ENCODE measurements around the gene CELF4.
"Not testable (repeated sequence)": the region's sequence is repeated elsewhere in the genome, so short reads cannot be mapped to it uniquely, and the experiment has no call there.

The CELF4 gene

DNA sequence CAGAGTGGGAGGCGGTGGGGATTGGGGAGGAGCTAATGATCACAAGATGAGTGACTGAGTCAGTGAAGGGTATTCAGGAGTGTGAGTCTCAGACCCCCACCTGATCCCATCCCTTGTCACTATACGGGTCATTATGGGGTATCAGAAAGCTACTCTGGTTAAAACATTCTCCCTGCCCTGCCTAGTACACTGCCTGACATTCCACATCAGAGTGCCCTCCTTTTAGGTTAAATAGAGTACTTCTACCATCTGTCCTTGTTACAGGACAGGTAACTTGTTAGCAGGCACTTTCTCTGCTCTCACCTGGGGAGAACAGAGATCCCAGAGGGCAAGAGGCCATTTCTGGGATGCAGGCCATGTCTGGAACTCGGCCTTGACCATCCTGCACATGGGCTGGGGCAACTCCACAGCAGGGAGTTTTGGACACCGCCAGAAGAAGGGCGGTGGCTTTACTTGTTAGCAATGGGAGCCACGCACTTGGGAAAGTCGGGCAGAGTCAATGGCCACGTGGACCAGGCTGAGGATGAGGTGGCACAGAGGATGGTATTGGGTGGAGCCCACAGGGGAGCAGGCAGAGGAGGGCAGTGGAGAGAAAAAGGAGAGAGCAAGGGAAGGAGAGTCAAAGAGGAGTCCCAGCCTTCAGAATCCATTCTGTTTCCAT, 98.5 kb downstream of the CELF4 start:
- TF ChIP-seq, protein P1, sequence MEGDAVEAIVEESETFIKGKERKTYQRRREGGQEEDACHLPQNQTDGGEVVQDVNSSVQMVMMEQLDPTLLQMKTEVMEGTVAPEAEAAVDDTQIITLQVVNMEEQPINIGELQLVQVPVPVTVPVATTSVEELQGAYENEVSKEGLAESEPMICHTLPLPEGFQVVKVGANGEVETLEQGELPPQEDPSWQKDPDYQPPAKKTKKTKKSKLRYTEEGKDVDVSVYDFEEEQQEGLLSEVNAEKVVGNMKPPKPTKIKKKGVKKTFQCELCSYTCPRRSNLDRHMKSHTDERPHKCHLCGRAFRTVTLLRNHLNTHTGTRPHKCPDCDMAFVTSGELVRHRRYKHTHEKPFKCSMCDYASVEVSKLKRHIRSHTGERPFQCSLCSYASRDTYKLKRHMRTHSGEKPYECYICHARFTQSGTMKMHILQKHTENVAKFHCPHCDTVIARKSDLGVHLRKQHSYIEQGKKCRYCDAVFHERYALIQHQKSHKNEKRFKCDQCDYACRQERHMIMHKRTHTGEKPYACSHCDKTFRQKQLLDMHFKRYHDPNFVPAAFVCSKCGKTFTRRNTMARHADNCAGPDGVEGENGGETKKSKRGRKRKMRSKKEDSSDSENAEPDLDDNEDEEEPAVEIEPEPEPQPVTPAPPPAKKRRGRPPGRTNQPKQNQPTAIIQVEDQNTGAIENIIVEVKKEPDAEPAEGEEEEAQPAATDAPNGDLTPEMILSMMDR (IDR thresholded peaks at IDR 0.05) = no peak
- no peak for DNase-seq (ENCODE audit: low spot score)
- no peak overlapping the region for H3K4me3 ChIP-seq
- no peak overlapping the region for H3K27ac ChIP-seq

DNA sequence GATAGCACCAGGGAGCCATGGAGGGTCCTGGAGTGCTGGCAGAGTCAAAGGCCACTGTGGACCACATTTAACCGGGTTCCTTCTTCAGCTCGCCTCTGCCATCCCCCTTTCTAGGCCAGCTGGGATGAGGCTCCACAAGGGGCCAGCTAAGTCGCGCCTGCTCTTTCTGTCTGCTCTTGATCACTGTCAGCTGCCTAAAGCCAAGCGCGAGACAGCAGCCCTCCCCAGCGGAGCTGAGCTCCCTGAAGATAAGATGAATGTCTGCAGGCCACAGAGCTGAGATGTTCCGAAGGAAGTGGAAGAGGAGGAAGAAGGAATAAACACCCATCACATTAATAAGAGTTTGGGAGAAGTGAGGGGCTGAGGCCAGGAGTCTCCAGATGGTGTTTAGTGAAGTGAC, 99.6 kb downstream of the CELF4 start:
- H3K27ac ChIP-seq = no peak overlapping the region
- TF ChIP-seq, protein P1 (IDR thresholded peaks at IDR 0.05) = no peak
- no peak overlapping the region for H3K4me3 ChIP-seq
- DNase-seq (ENCODE audit: low spot score) = no peak

- no peak overlapping the region for H3K27ac ChIP-seq
- H3K4me3 ChIP-seq = no peak overlapping the region
- no peak for DNase-seq (ENCODE audit: low spot score)
- TF ChIP-seq, protein P1 (IDR thresholded peaks at IDR 0.05) = no peak
Observed at GRCh38 chr18:37464257-37464656, 101.3 kb downstream of the CELF4 start.

GRCh38 chr18:37461329-37461728, 104.3 kb downstream of the CELF4 start:
- not testable (repeated sequence) for H3K27ac ChIP-seq; H3K4me3 ChIP-seq; DNase-seq (ENCODE audit: low spot score)

DNA sequence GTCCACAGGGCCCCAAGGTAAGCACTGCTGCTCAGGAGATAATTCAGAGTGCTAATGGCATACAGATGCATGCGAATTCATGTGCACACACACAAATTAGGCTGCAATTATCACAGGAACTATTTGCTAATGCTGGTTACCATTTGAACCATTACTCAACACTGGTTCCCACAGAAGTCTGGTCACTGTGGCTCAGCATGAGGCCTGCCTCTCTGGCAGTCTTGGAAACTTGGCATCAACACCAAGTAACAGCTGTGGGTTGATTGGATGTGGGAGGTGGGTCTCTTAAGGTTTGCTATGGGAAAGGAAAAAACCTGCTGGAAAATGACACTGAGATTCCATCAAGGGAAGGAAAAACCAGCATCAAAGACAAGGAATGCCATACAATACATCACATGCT, 105.0 kb downstream of the CELF4 start:
- H3K27ac ChIP-seq = no peak overlapping the region

DNA sequence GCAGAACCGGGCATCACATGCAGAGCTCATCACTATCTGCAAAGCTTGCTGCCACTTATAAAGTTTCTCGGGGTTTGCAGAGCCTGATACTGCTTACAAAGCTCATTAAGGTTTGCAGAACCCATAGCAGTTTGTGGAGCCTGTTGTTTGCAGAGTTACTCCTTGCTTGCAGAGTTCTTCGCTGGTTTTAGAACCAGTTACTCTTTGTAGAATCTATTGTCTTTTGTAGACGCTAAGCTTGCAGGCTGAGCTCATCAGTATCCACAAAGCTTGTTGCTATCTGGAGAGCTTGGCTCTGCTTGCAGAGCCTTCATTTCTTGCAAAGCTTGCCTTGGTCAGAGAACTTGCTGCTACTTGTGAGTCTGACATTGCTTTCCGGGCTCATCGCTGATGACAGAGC, 106.9 kb downstream of the CELF4 start:
- TF ChIP-seq, protein P1 (IDR thresholded peaks at IDR 0.05) = no peak
- no peak overlapping the region for H3K27ac ChIP-seq
- no peak for DNase-seq (ENCODE audit: low spot score)
- no peak overlapping the region for H3K4me3 ChIP-seq

More for the DNA sequence above, 105.0 kb downstream of the CELF4 start:
- no peak for DNase-seq (ENCODE audit: low spot score)
- TF ChIP-seq, protein P1 (IDR thresholded peaks at IDR 0.05) = no peak
- H3K4me3 ChIP-seq = no peak overlapping the region

- TF ChIP-seq, protein P1 (IDR thresholded peaks at IDR 0.05) = no peak
- no peak for DNase-seq (ENCODE audit: low spot score)
- H3K4me3 ChIP-seq = no peak overlapping the region
- no peak overlapping the region for H3K27ac ChIP-seq
Observed at GRCh38 chr18:37457753-37458152, 107.8 kb downstream of the CELF4 start.

All from coronary artery (tissue), 2 donors.